ENCODE data around the gene SPEM2.

- TF ChIP-seq CTCF (IDR thresholded peaks at IDR 0.05): no peak
- TF ChIP-seq POLR2A (IDR thresholded peaks at IDR 0.05): no peak
Measured at GRCh38 chr17:7391307-7391706, 34.1 kb upstream of the SPEM2 start.
